Neural cell (in vitro differentiated cells): ENCODE data around the gene SLC24A3.

Source experiments
- EP300 ChIP-seq: fragments of 450-650 bp; conservative IDR thresholded peaks from 2 replicates; pipeline ENCODE4 v1.6.1; 2014; ENCODE audit warnings: antibody characterized with exemption, mild to moderate bottlenecking, moderate library complexity; ENCODE audit not compliant: poor library complexity, severe bottlenecking
- EZH2 ChIP-seq: fragments of 200-600, 300-800 bp; shearing (Covaris generic), sonication (generic); IDR thresholded peaks from 2 replicates; pipeline ENCODE4 v1.6.1; 2014; ENCODE audit warnings: antibody characterized with exemption, low read length, borderline replicate concordance, mild to moderate bottlenecking; ENCODE audit not compliant: insufficient read depth, poor library complexity, severe bottlenecking
- MXI1 ChIP-seq: fragments of 450-650 bp; conservative IDR thresholded peaks from 2 replicates; pipeline ENCODE4 v1.6.1; 2014; ENCODE audit warnings: antibody characterized with exemption, mild to moderate bottlenecking; ENCODE audit not compliant: poor library complexity, severe bottlenecking
- POLR2AphosphoS5 ChIP-seq: IDR thresholded peaks from 2 replicates; pipeline ENCODE4 v1.6.1; 2012
- RAD21 ChIP-seq: fragments of 450-650 bp; conservative IDR thresholded peaks from 2 replicates; pipeline ENCODE4 v1.6.1; 2014; ENCODE audit warnings: antibody characterized with exemption, mild to moderate bottlenecking, moderate library complexity
- SMC3 ChIP-seq: fragments of 450-650 bp; conservative IDR thresholded peaks from 2 replicates; pipeline ENCODE4 v1.6.1; 2014; ENCODE audit warnings: antibody characterized with exemption, mild to moderate bottlenecking, moderate library complexity; ENCODE audit not compliant: poor library complexity
- TAF1 ChIP-seq: IDR thresholded peaks from 2 replicates; pipeline ENCODE4 v1.6.1; 2012; ENCODE audit warnings: low read depth
- TF ChIP-seq, protein P1 (sequence below): fragments of 450-650 bp; IDR thresholded peaks from 2 replicates; pipeline ENCODE4 v1.5.1; 2014; ENCODE audit warnings: antibody characterized with exemption, mild to moderate bottlenecking, moderate library complexity; ENCODE audit not compliant: poor library complexity, severe bottlenecking
- TF ChIP-seq, protein P2 (sequence below): IDR thresholded peaks from 2 replicates; pipeline ENCODE4 v1.6.1; 2012; ENCODE audit warnings: borderline replicate concordance

DNA sequence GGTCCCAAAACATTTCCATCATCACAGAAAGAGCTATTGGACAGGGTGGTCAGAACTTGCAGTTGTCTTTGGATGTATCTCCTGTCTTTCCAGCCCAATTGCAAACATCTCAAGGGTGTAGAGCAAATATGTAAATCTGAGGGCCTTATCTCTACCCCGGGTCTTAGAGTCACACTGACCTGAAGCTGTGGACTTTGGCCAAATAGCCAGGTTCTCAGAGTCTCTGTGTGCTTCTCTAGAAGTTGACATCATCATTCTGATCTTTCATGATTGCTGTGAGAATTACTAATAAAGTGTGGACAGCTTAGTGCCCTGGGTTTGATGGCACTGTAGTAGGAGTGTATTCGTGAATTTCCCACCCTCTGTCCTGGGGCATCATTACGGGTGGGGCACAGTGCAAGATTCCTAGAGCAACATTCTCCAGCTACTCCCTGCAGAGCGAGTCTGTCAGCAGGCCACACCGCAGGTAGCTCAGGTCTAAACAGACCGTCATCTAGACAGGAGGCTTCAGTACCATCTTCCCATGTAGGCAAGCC lies 71.1 kb downstream of the SLC24A3 start:
- TF ChIP-seq EZH2, result no peak
- TF ChIP-seq POLR2AphosphoS5, result no peak
- TF ChIP-seq TAF1, result no peak
- TF ChIP-seq, protein P1, sequence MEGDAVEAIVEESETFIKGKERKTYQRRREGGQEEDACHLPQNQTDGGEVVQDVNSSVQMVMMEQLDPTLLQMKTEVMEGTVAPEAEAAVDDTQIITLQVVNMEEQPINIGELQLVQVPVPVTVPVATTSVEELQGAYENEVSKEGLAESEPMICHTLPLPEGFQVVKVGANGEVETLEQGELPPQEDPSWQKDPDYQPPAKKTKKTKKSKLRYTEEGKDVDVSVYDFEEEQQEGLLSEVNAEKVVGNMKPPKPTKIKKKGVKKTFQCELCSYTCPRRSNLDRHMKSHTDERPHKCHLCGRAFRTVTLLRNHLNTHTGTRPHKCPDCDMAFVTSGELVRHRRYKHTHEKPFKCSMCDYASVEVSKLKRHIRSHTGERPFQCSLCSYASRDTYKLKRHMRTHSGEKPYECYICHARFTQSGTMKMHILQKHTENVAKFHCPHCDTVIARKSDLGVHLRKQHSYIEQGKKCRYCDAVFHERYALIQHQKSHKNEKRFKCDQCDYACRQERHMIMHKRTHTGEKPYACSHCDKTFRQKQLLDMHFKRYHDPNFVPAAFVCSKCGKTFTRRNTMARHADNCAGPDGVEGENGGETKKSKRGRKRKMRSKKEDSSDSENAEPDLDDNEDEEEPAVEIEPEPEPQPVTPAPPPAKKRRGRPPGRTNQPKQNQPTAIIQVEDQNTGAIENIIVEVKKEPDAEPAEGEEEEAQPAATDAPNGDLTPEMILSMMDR, result no peak
- TF ChIP-seq EP300, result no peak
- TF ChIP-seq, protein P2, sequence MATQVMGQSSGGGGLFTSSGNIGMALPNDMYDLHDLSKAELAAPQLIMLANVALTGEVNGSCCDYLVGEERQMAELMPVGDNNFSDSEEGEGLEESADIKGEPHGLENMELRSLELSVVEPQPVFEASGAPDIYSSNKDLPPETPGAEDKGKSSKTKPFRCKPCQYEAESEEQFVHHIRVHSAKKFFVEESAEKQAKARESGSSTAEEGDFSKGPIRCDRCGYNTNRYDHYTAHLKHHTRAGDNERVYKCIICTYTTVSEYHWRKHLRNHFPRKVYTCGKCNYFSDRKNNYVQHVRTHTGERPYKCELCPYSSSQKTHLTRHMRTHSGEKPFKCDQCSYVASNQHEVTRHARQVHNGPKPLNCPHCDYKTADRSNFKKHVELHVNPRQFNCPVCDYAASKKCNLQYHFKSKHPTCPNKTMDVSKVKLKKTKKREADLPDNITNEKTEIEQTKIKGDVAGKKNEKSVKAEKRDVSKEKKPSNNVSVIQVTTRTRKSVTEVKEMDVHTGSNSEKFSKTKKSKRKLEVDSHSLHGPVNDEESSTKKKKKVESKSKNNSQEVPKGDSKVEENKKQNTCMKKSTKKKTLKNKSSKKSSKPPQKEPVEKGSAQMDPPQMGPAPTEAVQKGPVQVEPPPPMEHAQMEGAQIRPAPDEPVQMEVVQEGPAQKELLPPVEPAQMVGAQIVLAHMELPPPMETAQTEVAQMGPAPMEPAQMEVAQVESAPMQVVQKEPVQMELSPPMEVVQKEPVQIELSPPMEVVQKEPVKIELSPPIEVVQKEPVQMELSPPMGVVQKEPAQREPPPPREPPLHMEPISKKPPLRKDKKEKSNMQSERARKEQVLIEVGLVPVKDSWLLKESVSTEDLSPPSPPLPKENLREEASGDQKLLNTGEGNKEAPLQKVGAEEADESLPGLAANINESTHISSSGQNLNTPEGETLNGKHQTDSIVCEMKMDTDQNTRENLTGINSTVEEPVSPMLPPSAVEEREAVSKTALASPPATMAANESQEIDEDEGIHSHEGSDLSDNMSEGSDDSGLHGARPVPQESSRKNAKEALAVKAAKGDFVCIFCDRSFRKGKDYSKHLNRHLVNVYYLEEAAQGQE, result no peak
- no peak for TF ChIP-seq MXI1
- TF ChIP-seq RAD21, result no peak
- TF ChIP-seq SMC3, result no peak
